Measurements from ENCODE around the gene ZNF560.
"Not testable (repeated sequence)": the region's sequence is repeated elsewhere in the genome, so short reads cannot be mapped to it uniquely, and the experiment has no call there.

The ZNF560 gene

GRCh38 chr19:9498183-9498902 is at the start of gene ZNF560:
ZNF560 (minus strand) TSS chr19:9498616; CDS start chr19:9475313, 23,303 bp downstream.
- in situ Hi-C loops (cut with MboI; ENCODE audit: low sequenced_read_pairs), result no loop called here

GRCh38 chr19:9547870-9548269 is 49.5 kb upstream of the ZNF560 start:
- in situ Hi-C loops (cut with MboI; ENCODE audit: low sequenced_read_pairs), result no loop called here

GRCh38 chr19:9541281-9541680 is 42.9 kb upstream of the ZNF560 start:
- in situ Hi-C loops (cut with MboI; ENCODE audit: low sequenced_read_pairs), result not testable (repeated sequence)

- in situ Hi-C loops (cut with MboI; ENCODE audit: low sequenced_read_pairs), result not testable (repeated sequence)
These were observed 41.5 kb upstream of the ZNF560 start for GRCh38 chr19:9539921-9540320.

- in situ Hi-C loops (cut with MboI; ENCODE audit: low sequenced_read_pairs), result not testable (repeated sequence)
These were observed 40.8 kb upstream of the ZNF560 start for GRCh38 chr19:9539201-9539600.

- in situ Hi-C loops (cut with MboI; ENCODE audit: low sequenced_read_pairs), result no loop called here
These were observed 40.0 kb upstream of the ZNF560 start, which contains the start of gene ZNF426 for GRCh38 chr19:9538183-9539058. ZNF426 (minus strand) TSS chr19:9538645; CDS start chr19:9536232, 2,413 bp downstream.

- in situ Hi-C loops (cut with MboI; ENCODE audit: low sequenced_read_pairs), result no loop called here
These were observed 37.5 kb upstream of the ZNF560 start for GRCh38 chr19:9535934-9536333.

GRCh38 chr19:9531933-9532332 is 33.5 kb upstream of the ZNF560 start:
- in situ Hi-C loops (cut with MboI; ENCODE audit: low sequenced_read_pairs), result no loop called here

- in situ Hi-C loops (cut with MboI; ENCODE audit: low sequenced_read_pairs), result no loop called here
These were observed 30.4 kb upstream of the ZNF560 start for GRCh38 chr19:9528757-9529336.

GRCh38 chr19:9523885-9524474 is 25.6 kb upstream of the ZNF560 start:
- in situ Hi-C loops (cut with MboI; ENCODE audit: low sequenced_read_pairs), result no loop called here

- in situ Hi-C loops (cut with MboI; ENCODE audit: low sequenced_read_pairs), result no loop called here
These were observed 8.9 kb upstream of the ZNF560 start for GRCh38 chr19:9507285-9507684.

- in situ Hi-C loops (cut with MboI; ENCODE audit: low sequenced_read_pairs), result no loop called here
These were observed 2.4 kb upstream of the ZNF560 start for GRCh38 chr19:9500796-9501195.

- in situ Hi-C loops (cut with MboI; ENCODE audit: low sequenced_read_pairs), result no loop called here
These were observed 4.3 kb downstream of the ZNF560 start for GRCh38 chr19:9494096-9494495.

GRCh38 chr19:9487016-9487415 is 11.4 kb downstream of the ZNF560 start:
- in situ Hi-C loops (cut with MboI; ENCODE audit: low sequenced_read_pairs), result no loop called here

GRCh38 chr19:9485140-9485539 is 13.3 kb downstream of the ZNF560 start:
- in situ Hi-C loops (cut with MboI; ENCODE audit: low sequenced_read_pairs), result no loop called here

- in situ Hi-C loops (cut with MboI; ENCODE audit: low sequenced_read_pairs), result no loop called here
These were observed 23.4 kb downstream of the ZNF560 start for GRCh38 chr19:9474975-9475374.

- in situ Hi-C loops (cut with MboI; ENCODE audit: low sequenced_read_pairs), result no loop called here
These were observed 31.3 kb downstream of the ZNF560 start for GRCh38 chr19:9467161-9467560.

- in situ Hi-C loops (cut with MboI; ENCODE audit: low sequenced_read_pairs), result no loop called here
These were observed 36.5 kb downstream of the ZNF560 start for GRCh38 chr19:9461938-9462337.

GRCh38 chr19:9456018-9456689 is 42.3 kb downstream of the ZNF560 start:
- in situ Hi-C loops (cut with MboI; ENCODE audit: low sequenced_read_pairs), result no loop called here

- in situ Hi-C loops (cut with MboI; ENCODE audit: low sequenced_read_pairs), result no loop called here
These were observed 44.5 kb downstream of the ZNF560 start for GRCh38 chr19:9453953-9454352.

- in situ Hi-C loops (cut with MboI; ENCODE audit: low sequenced_read_pairs), result no loop called here
These were observed 53.4 kb downstream of the ZNF560 start for GRCh38 chr19:9445037-9445436.
